Adrenal gland (tissue), 5 donors: ENCODE results near the gene VPS8.

Experiments
- CTCF ChIP-seq, 6 experiments: fragments of 450-650 bp in 4 of 6; fragments of 200-600 bp in 2 of 6; sonication (generic) in 1 of 6; IDR thresholded peaks; 1 replicate in 5 of 6; 2 replicates in 1 of 6; pipeline versions ENCODE4 v1.5.1 to v1.8.0; 2016 to 2021; ENCODE audit warnings: antibody characterized with exemption in 6 of 6, mild to moderate bottlenecking in 2 of 6, moderate library complexity in 1 of 6
- POLR2A ChIP-seq, 2 donors: fragments of 450-650 bp; IDR thresholded peaks; one replicate each; pipeline ENCODE4 v1.6.1; 2017; ENCODE audit warnings: antibody characterized with exemption in 2 of 2, mild to moderate bottlenecking in 2 of 2, moderate library complexity in 1 of 2
- donor health status: DM: no; HTN: no; CAD: no.

GRCh38 chr3:184770541-184770940 is 41.4 kb upstream of the VPS8 start:
- no peak for TF ChIP-seq POLR2A (IDR thresholded peaks at IDR 0.05)
- TF ChIP-seq CTCF (IDR thresholded peaks at IDR 0.05) = no peak
